ENCODE measurements around the gene ABHD17A.

Gene ABHD17A

GRCh38 chr19:1864480-1865171 is 20.7 kb downstream of the ABHD17A start:
- no peak for DNase-seq (ENCODE audit: low read depth in 2 of 2)

- DNase-seq (ENCODE audit: low read depth in 2 of 2): peak; percentile 91
These were observed 21.4 kb downstream of the ABHD17A start for GRCh38 chr19:1863638-1864479.

- no peak for DNase-seq (ENCODE audit: low read depth in 2 of 2)
These were observed 22.0 kb downstream of the ABHD17A start, which contains the start of gene KLF16 for GRCh38 chr19:1863328-1863637. KLF16 (minus strand) TSS chr19:1863579; CDS start chr19:1863497, 82 bp downstream.

DNA sequence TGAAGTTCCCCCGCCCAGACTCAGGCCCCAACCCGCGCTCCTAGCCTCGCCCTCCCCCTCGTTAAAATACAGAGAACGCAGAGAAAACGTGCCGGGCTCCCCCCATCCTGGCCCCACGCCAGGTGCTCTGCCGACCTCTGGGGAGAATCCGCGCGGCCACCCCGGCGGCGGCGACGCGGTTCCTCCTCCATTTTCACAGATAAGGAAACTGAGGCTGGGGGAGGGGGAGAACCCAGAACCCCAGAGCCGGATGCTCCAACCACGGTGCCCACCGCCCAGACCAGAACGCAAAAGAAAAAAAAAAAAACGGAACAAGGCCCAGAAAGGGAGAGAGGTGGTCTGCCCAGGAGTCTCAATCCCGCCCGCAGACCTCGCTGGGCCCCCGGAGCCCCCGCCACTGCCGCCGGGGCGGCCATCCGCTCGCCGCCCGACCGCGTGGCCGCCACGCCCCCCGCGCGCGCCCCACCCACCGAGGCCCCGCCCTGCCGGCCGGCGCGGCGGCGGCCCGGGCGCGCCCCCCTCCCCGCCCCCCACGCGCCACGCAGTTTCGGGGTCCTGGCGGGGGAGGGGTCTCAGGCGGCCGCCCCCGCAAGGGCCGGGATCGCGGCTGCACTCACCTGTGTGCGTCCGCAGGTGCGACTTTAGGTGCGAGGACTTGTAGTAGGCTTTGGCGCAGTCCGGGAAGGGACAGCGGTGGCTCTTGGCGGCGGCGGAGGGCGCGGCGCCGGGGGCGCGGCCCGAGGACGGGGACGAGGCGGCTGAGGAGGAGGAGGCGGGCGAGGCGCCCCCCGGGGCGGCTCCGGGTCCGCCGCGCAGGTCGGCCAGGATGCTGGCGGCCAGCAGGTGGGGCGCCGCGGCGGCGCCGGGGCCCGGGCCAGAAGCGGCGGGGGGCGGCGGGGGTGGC is 22.6 kb downstream of the ABHD17A start:
- no peak for DNase-seq (ENCODE audit: low read depth in 2 of 2)

DNA sequence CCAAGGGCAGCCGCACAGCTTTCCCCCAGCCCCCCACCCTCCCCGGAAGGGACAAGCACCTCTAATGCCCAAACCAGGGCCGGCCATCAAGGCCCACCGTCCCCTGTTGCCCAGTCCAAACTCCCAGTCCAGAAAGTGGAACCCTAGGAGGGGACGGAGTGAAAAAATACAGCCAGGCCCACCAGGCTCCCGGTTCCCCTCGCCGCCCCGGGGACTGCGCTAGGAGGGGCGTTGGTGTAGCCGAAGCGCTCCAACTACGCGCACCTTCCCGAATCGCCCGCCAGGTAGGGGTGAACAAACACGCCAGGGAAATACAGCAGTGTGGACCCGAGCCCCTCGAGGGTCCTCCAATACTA is 23.2 kb downstream of the ABHD17A start:
- no peak for DNase-seq (ENCODE audit: low read depth in 2 of 2)

- DNase-seq (ENCODE audit: low read depth in 2 of 2): no peak
These were observed 23.7 kb downstream of the ABHD17A start for GRCh38 chr19:1861599-1862031.

DNA sequence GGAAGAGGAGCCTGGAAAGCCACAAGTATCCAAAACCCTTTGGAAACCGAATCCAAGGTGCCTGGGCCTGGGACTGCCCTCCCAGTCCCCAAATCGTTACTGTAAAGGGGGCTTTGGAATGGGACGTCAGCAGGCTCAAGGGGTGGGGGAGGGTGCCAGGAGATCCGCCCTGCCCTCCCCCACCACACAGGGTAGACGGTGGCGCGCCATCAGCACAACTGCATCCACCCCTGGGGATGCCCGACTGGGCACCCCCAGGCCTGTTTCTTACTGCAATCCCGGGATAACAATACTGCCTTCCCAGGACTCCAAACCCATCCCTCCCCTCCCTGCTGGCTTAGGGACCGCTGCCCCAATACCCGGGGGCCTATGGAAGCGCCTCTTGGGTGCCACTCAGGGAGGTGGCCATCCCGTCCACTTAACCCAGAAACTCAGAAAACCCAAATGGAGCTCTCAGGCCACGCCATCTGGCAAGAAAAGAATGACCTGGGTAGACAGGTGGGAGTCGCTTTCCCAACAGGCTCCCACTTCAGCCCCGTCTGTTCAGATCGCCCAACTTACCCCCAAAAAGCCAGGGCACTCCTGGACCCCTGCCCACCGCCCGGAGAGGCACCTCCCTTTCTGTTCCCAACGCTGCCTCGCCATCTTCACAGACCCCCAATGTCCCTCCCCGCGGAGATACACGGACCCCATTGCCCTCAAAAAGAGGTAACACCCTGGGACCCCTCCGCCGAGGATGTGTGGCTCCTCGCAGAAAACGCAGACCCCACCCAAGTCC is 24.3 kb downstream of the ABHD17A start:
- no peak for DNase-seq (ENCODE audit: low read depth in 2 of 2)

DNA sequence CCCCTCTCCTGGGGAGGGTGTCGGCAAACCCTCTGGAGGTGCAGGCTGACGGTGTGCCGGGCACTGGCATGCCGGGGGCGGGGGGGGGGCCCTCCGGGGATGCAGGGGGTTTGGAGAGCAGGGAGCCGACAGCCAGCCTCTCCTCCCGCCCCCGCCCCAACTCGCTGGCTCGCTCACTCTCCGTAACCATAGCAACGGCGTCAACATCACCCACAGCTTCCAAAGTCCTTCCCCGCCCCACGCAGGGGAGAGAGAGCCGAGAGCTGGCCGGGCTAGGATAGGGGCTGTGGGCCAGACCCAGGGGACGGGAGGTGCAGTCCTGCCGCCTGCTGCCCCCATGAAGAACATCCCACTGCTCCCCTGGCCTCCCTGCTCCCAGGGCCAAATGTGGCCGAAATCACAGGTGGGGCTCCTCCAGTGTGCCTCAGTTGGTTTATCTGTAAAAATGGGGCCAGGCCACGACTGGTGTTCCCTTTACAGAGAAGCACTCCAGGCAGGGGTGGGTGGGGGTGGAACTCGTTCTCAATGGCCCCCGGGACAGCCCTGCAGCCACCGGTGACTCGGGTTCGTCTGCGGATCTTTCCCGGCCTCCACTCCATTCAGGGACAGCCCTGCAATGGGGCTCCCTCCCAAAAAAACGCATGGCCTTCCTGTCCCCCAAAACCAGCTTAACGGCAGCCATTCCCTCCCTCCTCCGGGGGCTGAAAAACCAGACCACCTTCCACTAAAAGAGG is 25.1 kb downstream of the ABHD17A start:
- peak in 1 of 2 experiments; percentile 31 for DNase-seq (ENCODE audit: low read depth in 2 of 2)

DNA sequence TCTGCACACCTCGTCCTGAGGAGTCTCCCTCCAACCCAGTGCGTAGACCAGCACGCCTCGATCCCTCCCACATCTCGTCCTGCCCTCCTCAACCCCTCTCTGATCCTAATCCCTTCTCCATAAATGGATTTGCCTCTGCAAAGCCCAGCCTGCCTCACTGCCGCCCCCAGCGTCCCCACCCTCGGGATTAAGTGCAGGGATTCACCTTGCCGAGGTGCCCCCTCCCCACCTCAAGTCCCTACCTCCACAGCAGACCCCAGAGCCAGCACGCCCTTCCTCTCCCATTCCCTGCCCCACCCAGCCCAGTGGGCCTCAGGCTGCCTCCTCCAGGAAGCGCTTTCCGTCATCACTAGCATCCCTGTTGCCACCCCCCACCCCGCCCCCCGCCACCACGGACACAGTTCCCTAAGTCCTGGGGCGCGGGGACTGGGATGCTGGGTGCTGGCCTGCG is 25.9 kb downstream of the ABHD17A start:
- no peak for DNase-seq (ENCODE audit: low read depth in 2 of 2)

- DNase-seq (ENCODE audit: low read depth in 2 of 2): no peak
These were observed 26.7 kb downstream of the ABHD17A start for GRCh38 chr19:1858412-1859081.

DNA sequence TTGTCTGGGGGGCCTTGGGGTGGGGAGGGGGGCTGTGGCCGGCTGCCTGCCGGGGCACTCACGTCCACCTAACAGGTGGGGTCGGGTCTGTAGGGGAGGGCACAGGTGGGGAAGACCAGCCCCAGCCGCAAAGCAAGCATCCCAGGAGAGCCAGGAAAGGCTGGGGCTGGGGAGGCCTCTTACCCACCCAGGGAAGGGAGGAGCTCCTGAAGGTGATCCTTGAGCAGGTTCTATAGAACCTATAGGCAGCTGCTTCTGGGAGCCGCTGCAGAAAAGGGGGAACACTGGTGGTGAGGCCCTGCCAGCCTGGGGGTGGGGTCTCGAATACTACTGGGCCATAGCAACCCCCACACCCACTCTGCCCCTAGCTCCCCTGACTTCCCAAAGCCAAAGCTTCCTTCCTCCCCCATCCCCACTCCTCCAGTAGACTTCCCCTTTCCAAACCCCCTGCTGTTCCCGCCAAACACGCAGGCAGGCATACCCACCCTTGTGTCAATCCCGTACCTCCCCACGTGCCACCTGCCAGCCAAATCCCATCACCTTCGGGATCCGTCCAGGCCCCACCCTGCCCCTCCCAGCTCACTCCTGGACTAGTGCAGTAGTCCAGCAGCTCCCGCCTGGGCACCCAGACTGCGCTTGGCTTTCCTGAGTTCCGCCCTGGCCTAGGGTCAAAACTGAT is 27.5 kb downstream of the ABHD17A start:
- no peak for DNase-seq (ENCODE audit: low read depth in 2 of 2)

- DNase-seq (ENCODE audit: low read depth in 2 of 2): no peak
These were observed 28.3 kb downstream of the ABHD17A start for GRCh38 chr19:1856698-1857603.

DNA sequence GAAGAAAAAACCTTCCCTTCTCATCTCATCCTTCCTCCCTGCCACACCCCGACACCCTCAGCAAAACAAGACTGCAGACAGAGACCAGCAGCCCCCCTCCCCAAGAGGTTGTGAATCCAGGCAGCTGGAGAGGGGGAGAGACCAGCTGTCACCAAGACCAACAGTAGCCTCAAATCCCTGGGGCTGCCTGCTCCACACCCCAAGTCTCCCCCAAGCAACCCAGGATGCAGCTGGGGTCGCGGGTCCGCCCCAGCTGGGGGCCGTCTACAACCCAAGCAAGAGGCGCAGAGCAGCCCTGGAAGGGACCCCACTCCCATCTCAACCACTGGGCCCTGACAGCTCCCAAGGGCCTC is 29.0 kb downstream of the ABHD17A start:
- no peak for DNase-seq (ENCODE audit: low read depth in 2 of 2)

GRCh38 chr19:1855828-1856255 is 29.5 kb downstream of the ABHD17A start:
- DNase-seq (ENCODE audit: low read depth in 2 of 2): no peak

GRCh38 chr19:1855040-1855827 is 30.1 kb downstream of the ABHD17A start:
- peak; percentile 57 to 60 for DNase-seq (ENCODE audit: low read depth in 2 of 2)

DNA sequence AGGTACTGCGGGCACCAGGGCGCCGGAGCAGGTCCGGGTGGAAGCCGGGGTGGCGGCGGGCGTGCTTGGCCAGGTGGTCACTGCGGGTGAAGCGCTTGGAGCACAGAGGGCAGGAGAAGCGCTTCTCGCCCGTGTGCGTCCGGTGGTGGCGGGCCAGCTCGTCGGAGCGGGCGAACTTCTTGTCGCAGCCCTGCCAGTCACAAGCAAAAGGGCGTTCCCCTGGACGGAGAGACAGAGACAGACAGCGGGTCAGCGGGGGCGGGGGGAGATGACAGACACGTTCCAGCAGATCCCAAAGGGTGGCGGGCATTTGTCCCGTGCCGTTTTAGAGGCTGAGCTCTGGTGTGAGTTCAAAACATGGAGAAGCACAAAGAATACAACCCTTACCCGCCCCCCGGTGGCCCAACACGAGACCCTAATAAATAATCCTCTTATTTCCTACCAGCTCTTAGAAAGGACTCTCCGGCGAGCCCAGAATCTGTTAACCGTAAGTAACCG is 30.7 kb downstream of the ABHD17A start:
- no peak for DNase-seq (ENCODE audit: low read depth in 2 of 2)

DNA sequence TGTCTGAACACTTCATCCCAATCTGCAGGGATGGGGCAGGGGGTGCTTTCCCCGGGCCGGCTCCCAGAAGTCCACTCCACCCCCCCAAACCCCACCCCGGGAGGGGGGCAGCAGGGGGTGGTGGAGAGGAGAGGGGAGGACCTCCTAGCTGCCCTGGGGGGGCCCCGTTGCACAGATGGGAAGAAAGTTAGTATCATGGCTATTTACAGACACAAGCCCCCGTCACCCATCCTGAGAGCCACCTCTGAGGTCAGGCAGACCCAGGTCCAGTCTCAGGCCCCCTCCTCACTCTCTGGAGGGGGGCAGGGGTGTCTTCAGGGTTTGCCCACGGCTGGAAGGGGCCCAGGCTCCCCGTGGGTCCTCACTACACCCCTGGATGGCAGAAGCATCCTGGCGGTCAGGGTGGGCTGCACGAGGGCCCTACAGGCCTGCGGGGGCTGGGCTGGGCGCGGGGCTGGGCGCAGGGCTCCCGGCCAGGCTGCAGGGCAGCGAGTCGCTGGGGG is 31.2 kb downstream of the ABHD17A start:
- DNase-seq (ENCODE audit: low read depth in 2 of 2): no peak
